WTC11 (cell line): ENCODE results near the gene DCK. TPM values are rescaled to one million over a fixed set of nuclear protein-coding genes. Genes with fewer than 3 reads are reported as not detected.

ENCODE experiments used
- CREM ChIP-seq: sonication (generic); formaldehyde crosslinking; IDR thresholded peaks from 2 replicates; pipeline ENCODE4 v1.8.1; 2022; ENCODE audit warnings: mild to moderate bottlenecking, missing genetic modification reagents, moderate library complexity
- E2F4 ChIP-seq: sonication (generic); formaldehyde crosslinking; IDR thresholded peaks from 2 replicates; pipeline ENCODE4 v1.8.1; 2022; ENCODE audit warnings: low read depth, mild to moderate bottlenecking, moderate library complexity, missing genetic modification reagents, borderline replicate concordance
- KAT7 ChIP-seq: sonication (generic); formaldehyde crosslinking; IDR thresholded peaks from 2 replicates; pipeline ENCODE4 v1.8.1; 2023; ENCODE audit warnings: missing genetic modification reagents, mild to moderate bottlenecking, borderline replicate concordance
- STAT6 ChIP-seq: sonication (generic); formaldehyde crosslinking; conservative IDR thresholded peaks from 2 replicates; pipeline ENCODE4 v1.8.1; 2023; ENCODE audit warnings: mild to moderate bottlenecking, low read depth, missing genetic modification reagents, moderate library complexity
- TCF7 ChIP-seq: sonication (generic); formaldehyde crosslinking; IDR thresholded peaks from 2 replicates; pipeline ENCODE4 v1.8.0; 2022; ENCODE audit warnings: mild to moderate bottlenecking, low read depth, missing genetic modification reagents, moderate library complexity
- total RNA-seq: library from RNA; stranded (reverse); gene quantifications from 3 replicates; pipeline ENCODE4 v1.2.3, GENCODE V29; 2021
- TF ChIP-seq, protein P1 (sequence below): fragments of 250-450 bp; sonication (Bioruptor Pico); IDR thresholded peaks from 2 replicates; pipeline ENCODE4 v1.8.0; 2021; ENCODE audit warnings: mild to moderate bottlenecking

The DCK gene
- total RNA-seq, 1 experiment from 2014 or later = 15.0 TPM

- TF ChIP-seq STAT6 (CRISPR knock-in tag) (no peak), TCF7 (CRISPR knock-in tag) (no peak), E2F4 (no peak), KAT7 (CRISPR knock-in tag) (no peak), CREM (CRISPR knock-in tag) (no peak)
- TF ChIP-seq, protein P1, sequence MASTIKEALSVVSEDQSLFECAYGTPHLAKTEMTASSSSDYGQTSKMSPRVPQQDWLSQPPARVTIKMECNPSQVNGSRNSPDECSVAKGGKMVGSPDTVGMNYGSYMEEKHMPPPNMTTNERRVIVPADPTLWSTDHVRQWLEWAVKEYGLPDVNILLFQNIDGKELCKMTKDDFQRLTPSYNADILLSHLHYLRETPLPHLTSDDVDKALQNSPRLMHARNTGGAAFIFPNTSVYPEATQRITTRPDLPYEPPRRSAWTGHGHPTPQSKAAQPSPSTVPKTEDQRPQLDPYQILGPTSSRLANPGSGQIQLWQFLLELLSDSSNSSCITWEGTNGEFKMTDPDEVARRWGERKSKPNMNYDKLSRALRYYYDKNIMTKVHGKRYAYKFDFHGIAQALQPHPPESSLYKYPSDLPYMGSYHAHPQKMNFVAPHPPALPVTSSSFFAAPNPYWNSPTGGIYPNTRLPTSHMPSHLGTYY (CRISPR knock-in tag) = no peak
Measured at GRCh38 chr4:71074452-71075299, 81.2 kb downstream of the DCK start (continued).

Other genes with a start within 250 kb of the DCK start
- gene GRSF1, start 153.8 kb upstream of the DCK start, total RNA-seq = 84.6 to 98.5 TPM (median 84.7 TPM) in 3 replicates
- gene MOB1B, start 91.3 kb upstream of the DCK start, total RNA-seq = 26.1 to 28.6 TPM (median 28.0 TPM) in 3 replicates